A673 (cell line): ENCODE results near the gene SCRN1. TPM values are rescaled to one million over a fixed set of nuclear protein-coding genes. Genes with fewer than 3 reads are reported as not detected.

Experiments
- BruUV-seq: library from RNA; stranded (reverse); fragments of 400-500 nt; replicated peaks from 2 replicates; lab custom pipeline; 2021; lab: Mats Ljungman, UMichigan
- CTCF ChIA-PET: fragments of 300-600 bp; sonication (Branson Sonifier 250); formaldehyde crosslinking; loops from one replicate; lab custom pipeline; 2022; ENCODE audit warnings: antibody characterized with exemption; lab: Charles Lee
- POLR2A ChIA-PET: fragments of 300-600 bp; sonication (Branson Sonifier 250); formaldehyde crosslinking; loops from one replicate; lab custom pipeline; 2022; ENCODE audit warnings: antibody characterized with exemption; ENCODE audit not compliant: low non-redundant PET; lab: Charles Lee
- DNase-seq: peaks from one replicate; pipeline ENCODE4 v3.0.0-alpha.2; 2015; ENCODE audit warnings: low spot score
- H3K27ac ChIP-seq: fragments of 200-600 bp; sonication (generic); 2 replicates; pipeline ENCODE4 v1.5.1; 2016; ENCODE audit warnings: mixed run types, low read depth, mild to moderate bottlenecking, mixed read lengths, antibody characterized with exemption, low read length; ENCODE audit not compliant: poor library complexity, severe bottlenecking
- H3K27me3 ChIP-seq: fragments of 200-600 bp; sonication (generic); replicated peaks from 2 replicates; pipeline ENCODE4 v1.6.1; 2017; ENCODE audit warnings: mixed run types, low read depth, mild to moderate bottlenecking, mixed read lengths, antibody characterized with exemption, low read length; ENCODE audit not compliant: insufficient read depth, poor library complexity
- H3K36me3 ChIP-seq: fragments of 200-600 bp; sonication (generic); 2 replicates; pipeline ENCODE4 v1.6.1; 2016; ENCODE audit warnings: mixed run types, mild to moderate bottlenecking, mixed read lengths, antibody characterized with exemption, low read length; ENCODE audit not compliant: insufficient read depth, poor library complexity, severe bottlenecking
- H3K4me1 ChIP-seq: fragments of 200-600 bp; sonication (generic); 2 replicates; pipeline ENCODE4 v1.6.1; 2017; ENCODE audit warnings: mixed run types, mild to moderate bottlenecking, mixed read lengths, antibody characterized with exemption, low read length; ENCODE audit not compliant: insufficient read depth, poor library complexity, severe bottlenecking
- H3K4me3 ChIP-seq: fragments of 200-600 bp; sonication (generic); 2 replicates; pipeline ENCODE4 v1.5.1; 2016; ENCODE audit warnings: low read depth, mixed run types, mild to moderate bottlenecking, mixed read lengths, low read length; ENCODE audit not compliant: poor library complexity, severe bottlenecking
- H3K9me3 ChIP-seq: fragments of 200-600 bp; sonication (generic); 2 replicates; pipeline ENCODE4 v1.6.1; 2016; ENCODE audit warnings: mixed run types, low read depth, mild to moderate bottlenecking, mixed read lengths, antibody characterized with exemption, low read length; ENCODE audit not compliant: poor library complexity, severe bottlenecking
- EZH2 ChIP-seq: fragments of 200-600 bp; sonication (generic); IDR thresholded peaks from 2 replicates; pipeline ENCODE4 v1.6.1; 2017; ENCODE audit warnings: borderline replicate concordance, low read depth, mild to moderate bottlenecking, mixed read lengths, antibody characterized with exemption, low read length; ENCODE audit not compliant: poor library complexity, severe bottlenecking
- intact Hi-C: fragments of 100-400 bp; cut with micrococcal nuclease; formaldehyde crosslinking; loops from one replicate; pipeline ENCODE4 v1.10.0; 2022; ENCODE audit not compliant: unreplicated experiment
- total RNA-seq: library from RNA; stranded (reverse); gene quantifications from 2 replicates; pipeline ENCODE4 v1.2.3, GENCODE V29; 2021
- TF ChIP-seq, protein P1 (sequence below): fragments of 300-800, 200-600 bp; sonication (generic); conservative IDR thresholded peaks from 2 replicates; pipeline ENCODE4 v1.5.1; 2017; ENCODE audit warnings: low read depth, mild to moderate bottlenecking, antibody characterized with exemption, low read length, moderate library complexity, mixed read lengths

The SCRN1 gene
- total RNA-seq, 1 experiment from 2014 or later: 83.9 TPM

DNA sequence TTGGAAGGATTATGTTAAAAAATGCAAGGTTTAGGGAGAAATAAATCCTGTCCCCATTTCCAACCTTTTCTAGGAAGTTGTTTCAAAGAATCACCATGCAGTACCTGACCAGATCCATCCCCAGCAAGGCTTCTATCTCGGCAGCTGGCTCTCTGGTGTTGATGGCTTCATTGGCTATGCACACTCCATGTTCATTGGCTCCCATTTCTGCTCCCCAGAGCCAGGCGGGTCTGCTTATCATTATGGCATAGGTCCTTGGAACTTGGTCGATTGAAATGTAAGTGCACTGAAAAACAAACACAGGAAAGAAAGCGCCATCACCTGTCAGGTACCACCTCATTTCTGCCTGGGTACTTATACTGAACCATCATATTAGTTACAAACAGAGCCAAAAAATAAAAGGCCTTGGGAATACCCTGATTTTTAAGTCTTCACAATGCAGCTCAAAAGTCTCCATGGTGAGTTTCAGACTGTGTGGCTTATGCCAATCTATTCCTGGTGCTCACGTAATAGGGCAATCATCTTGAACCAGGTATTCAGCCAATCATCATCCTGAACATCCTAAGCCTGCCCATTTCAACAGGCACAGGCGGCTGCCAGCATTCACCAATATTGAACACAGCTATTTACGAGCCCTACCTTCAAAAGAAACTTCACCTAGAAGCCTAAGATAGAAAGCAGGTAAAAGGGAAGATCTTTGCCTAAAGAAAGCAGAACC is 34.4 kb downstream of the SCRN1 start:
- no peaks in the 10 kb centered on the region for H3K27me3 ChIP-seq
- no peaks in the 10 kb centered on the region for H3K4me1 ChIP-seq
- peaks cover 13% of the 10 kb centered on the region for H3K36me3 ChIP-seq
- no peak for DNase-seq
- no peaks in the 10 kb centered on the region for H3K9me3 ChIP-seq
- no TSS peak for BruUV-seq
- ChIA-PET POLR2A (no interaction called here), CTCF (no interaction called here)
- no peak overlapping the region for H3K27ac ChIP-seq
- no peak overlapping the region for H3K4me3 ChIP-seq
- intact Hi-C loops: no loop called here
- TF ChIP-seq, protein P1, sequence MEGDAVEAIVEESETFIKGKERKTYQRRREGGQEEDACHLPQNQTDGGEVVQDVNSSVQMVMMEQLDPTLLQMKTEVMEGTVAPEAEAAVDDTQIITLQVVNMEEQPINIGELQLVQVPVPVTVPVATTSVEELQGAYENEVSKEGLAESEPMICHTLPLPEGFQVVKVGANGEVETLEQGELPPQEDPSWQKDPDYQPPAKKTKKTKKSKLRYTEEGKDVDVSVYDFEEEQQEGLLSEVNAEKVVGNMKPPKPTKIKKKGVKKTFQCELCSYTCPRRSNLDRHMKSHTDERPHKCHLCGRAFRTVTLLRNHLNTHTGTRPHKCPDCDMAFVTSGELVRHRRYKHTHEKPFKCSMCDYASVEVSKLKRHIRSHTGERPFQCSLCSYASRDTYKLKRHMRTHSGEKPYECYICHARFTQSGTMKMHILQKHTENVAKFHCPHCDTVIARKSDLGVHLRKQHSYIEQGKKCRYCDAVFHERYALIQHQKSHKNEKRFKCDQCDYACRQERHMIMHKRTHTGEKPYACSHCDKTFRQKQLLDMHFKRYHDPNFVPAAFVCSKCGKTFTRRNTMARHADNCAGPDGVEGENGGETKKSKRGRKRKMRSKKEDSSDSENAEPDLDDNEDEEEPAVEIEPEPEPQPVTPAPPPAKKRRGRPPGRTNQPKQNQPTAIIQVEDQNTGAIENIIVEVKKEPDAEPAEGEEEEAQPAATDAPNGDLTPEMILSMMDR: no peak
- no peak for TF ChIP-seq EZH2

DNA sequence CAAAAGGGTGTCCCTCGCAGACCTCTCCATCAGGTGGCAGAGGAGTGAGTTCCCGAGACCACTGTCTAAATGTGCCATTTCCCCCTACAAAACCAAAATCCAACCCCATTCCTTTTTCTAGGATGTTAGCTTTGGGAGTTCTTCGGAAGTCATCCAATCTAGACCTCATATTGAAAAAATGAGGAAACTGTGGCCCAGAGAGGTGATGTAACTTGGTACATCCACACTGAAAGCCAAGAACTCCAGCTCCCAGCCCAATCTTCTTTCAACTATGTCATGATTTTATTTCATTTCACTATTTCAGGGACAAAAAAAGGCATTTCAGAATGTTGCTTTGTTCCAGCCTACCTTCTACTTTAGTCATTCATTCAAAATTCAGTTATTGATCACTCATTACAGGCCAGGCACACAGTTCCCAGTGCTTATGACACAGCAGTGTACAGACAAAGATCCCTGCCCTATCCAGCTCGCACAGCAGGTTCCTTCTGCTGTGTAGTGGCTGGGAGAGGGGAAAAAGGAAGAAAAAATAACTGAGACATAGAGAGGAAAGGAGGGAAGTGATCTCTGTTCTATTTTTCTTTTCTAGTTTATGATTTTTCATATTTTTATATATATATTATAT is 35.8 kb downstream of the SCRN1 start:
- no peaks in the 10 kb centered on the region for H3K27me3 ChIP-seq
- no peak for DNase-seq
- POLR2A ChIA-PET: no interaction called here
- H3K27ac ChIP-seq: no peak overlapping the region
- H3K9me3 ChIP-seq: no peaks in the 10 kb centered on the region
- no TSS peak for BruUV-seq
- CTCF ChIA-PET: no interaction called here
- intact Hi-C loops: no loop called here
- peaks cover 13% of the 10 kb centered on the region for H3K36me3 ChIP-seq
- TF ChIP-seq, protein P1: no peak
- no peak for TF ChIP-seq EZH2
- H3K4me1 ChIP-seq: no peaks in the 10 kb centered on the region
- no peak overlapping the region for H3K4me3 ChIP-seq

DNA sequence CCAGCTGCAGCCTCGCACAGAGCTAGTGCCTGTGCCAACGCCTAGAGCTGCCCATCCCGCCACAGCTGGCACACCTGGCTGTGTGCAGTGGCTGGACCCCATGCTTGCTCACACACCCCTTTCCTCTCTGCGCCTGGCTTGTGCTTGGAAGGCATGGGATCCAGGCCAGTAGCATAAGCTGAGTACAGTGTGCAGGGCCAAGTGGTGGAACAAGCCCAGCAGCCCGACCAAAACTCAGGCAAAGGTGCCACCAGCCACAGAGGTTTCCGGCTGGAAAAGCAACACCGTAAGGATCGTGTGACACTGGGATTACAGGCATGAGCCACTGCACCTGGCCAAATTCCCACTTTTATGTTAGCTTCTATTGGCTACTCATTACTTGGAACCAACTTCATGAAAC is 38.4 kb downstream of the SCRN1 start:
- no peak for DNase-seq
- BruUV-seq: no TSS peak
- Histone ChIP-seq H3K4me1 (no peaks in the 10 kb centered on the region), H3K9me3 (no peaks in the 10 kb centered on the region), H3K4me3 (no peak overlapping the region), H3K27ac (no peak overlapping the region), H3K27me3 (no peaks in the 10 kb centered on the region), H3K36me3 (peaks cover 13% of the 10 kb centered on the region)
- TF ChIP-seq, protein P1: no peak
- TF ChIP-seq EZH2: no peak
- intact Hi-C loops: no loop called here
- POLR2A ChIA-PET: interaction anchor here (0.6 kb wide), 1 partner anchor 13 kb away, joined by 3 read pairs; no protein-coding TSS in a partner anchor
- CTCF ChIA-PET: no interaction called here
